Putamen (tissue), 1 donor: Measurements from ENCODE around the gene SSBP3.

Source experiments
- DNase-seq: peaks from one replicate; pipeline ENCODE4 v3.0.0-alpha.2; 2016; ENCODE audit warnings: low spot score

Gene SSBP3

GRCh38 chr1:54302951-54303843, 103.0 kb downstream of the SSBP3 start:
- DNase-seq, result no peak

DNA sequence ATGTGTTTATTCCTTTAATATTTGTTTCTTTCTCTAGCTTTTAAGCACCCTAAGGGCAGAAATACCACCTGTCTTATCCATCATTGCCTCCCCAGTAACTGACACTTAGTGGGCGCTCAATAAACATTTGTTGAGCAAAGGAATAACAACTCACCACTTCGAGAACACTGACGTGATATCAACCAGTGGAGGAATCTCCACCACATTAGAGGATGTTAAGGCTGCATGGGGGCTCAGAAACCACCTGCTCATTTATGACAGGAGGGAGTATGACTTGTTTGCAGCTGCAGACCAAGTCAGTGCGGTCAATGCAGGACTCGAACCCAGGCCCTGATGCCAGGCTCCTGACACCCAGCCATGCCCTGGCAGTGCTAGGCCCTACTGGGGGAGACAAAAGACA, 103.6 kb downstream of the SSBP3 start:
- no peak for DNase-seq

DNA sequence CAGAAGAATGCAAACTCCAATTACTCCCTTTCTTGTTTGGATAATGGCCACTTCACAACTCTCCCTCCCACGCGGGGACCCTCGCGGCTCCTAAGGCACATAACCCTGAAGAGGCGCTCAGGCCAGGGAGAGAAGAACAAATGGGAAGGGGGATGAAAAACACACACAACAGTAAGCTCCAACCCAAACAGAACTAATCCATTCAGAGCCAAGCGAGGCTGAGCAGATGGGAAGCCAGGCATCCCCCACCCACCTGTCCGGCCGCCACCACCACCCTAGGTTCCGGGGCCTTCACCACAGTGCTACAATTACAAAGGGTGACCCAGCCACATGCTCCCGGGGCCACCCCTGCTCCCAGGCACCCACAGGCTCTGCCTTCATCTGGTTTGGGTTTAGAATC, 104.7 kb downstream of the SSBP3 start:
- no peak for DNase-seq

DNA sequence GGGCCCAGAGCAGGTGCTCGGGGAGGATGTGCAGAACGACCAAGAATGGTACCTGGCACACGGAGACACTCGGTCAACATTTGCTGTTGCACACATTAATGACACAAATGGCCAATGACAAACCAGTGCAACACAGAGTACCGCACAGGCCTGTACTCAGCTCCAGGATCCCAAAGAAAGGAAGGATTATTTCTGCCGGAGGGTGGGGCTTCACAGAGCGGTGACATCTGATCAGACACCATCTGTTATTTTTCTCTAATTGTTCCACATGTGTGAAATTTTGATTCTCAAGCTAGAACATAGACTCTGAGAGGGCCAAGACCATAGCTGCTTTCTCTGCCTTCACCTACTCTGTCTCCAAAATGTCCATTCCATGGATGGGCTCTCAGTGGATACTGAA, 105.8 kb downstream of the SSBP3 start:
- DNase-seq, result no peak

DNA sequence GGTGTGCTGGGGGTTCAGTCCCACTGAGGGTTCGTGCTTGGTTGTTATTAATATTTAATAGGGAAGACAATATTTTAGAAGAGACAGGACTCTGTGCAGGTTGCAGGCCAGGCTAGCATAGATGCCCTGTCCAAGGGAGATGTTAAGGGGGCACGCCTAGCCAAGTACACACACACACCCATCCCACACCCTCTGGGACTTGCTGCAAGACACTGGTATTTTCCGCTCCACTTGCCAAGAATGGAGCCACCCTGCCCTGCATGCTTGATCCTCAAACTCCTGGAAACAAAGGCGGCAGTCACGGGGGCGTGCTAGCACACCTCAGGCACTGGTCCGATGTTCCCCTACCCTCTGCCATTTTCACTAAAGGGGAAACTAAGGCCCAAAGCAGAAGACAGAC, 107.2 kb downstream of the SSBP3 start:
- DNase-seq, result no peak

DNA sequence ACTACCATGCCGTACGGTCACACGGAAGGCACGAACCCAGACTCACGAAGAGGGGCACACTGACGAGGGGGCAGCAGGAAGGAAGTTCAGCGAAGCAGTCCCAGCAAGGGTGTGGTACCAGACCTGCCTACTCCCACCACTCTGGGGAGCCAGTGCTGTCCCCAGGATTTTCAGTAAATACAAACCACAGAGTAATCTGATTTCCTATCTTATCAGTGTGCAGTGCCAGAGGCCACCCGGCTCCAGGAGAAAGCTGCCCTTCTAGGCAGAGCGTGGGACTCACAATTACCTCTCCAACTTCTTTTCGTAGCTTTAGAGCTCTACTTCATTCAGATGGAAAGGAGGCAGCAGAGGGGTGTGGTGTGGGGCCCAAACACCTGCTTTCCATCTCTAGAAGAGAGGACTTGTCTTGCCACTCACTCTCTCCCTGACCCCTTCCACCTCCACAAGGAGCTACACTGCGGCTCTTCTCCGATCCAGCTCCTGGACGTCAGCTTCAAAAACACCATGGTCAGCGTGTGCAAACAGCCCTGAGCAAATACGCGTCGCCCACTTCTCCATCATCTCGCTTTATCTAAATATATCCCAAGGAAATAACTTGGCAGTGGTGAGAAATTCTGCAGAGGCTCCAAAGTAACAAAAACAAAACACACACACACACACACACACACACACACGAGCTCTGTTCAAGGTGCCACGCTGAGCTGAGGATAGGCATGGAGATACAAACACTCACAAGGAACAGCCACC, 107.7 kb downstream of the SSBP3 start:
- no peak for DNase-seq

- DNase-seq, result peak; percentile 89
Observed at GRCh38 chr1:54297596-54298283, 108.5 kb downstream of the SSBP3 start.

GRCh38 chr1:54296666-54297065, 109.5 kb downstream of the SSBP3 start:
- DNase-seq, result no peak

- no peak for DNase-seq
Observed at GRCh38 chr1:54294887-54295286, 111.3 kb downstream of the SSBP3 start.

DNA sequence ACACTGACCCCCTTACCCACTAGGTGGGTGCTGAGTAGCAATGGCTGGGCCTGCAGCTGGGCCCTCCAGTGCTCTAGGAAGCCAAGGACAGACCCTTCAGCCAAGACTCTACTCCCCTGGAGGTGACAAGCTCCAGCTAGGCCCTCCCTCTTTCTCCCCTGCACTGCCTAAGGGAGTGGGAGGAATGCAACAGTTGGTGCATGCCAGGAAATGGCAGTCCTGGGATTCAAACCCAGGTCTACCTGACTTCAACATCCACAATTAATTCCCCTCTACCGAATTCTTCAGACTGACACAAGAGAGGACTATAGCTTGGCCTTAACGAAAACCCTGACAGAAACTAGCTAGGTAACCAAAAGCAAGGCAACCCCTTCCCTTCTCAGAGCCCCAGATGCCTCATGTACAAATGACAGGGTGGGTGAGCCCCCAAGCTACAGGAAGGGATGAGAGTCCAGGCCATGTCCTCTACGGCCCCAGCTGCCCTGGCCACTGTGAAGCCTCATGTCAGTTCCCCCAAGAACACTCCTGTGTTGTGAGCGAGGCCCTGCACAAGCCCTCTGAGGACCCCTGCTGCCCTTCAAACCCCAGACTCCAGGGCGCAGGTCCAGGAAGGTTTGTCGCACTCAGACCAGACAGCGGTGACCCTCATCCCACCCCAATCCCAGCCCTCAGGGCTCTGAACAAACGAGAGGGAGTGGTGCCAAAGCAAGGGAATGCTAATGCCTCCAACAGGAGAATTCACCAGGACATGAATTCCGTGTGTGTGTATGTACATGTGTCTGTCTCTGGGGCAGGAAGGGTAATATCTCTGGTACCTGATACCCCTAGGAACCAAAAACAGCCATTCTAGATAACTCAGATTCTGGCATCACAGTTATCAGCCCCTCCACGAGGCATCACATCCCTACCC, 113.9 kb downstream of the SSBP3 start:
- DNase-seq, result no peak

GRCh38 chr1:54291276-54292001, 114.8 kb downstream of the SSBP3 start:
- no peak for DNase-seq

DNA sequence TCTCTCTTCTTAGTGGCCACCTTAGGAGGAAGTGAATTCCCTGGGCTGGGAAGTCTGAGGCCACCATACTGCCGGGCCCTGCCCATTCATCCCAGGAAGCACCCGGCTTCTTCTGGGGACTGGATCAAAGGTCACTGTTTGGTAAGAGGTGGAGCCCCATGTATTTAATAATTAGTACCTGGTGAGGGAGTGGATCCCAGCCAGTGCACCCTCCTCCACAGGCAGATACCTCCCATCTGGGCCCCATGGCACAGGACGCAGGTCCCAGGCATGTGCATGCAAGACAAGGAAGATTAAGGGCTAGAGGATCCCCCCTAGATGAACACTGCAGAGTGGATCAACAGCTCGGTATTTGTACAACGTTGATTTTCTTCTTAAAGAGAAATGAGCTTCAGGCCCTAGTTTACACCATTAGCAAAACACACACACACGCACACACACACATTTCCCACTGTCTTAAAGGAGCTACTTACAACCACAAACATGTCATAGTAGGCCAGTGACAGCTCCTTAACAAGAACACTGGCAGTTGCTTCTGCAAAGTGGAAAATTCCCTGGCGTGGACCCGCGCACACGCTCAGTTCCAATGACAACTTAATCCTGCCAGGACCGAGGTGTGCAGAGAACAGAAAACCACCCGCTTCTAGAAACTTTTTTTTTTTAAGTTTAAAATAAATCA, 115.5 kb downstream of the SSBP3 start:
- no peak for DNase-seq

DNA sequence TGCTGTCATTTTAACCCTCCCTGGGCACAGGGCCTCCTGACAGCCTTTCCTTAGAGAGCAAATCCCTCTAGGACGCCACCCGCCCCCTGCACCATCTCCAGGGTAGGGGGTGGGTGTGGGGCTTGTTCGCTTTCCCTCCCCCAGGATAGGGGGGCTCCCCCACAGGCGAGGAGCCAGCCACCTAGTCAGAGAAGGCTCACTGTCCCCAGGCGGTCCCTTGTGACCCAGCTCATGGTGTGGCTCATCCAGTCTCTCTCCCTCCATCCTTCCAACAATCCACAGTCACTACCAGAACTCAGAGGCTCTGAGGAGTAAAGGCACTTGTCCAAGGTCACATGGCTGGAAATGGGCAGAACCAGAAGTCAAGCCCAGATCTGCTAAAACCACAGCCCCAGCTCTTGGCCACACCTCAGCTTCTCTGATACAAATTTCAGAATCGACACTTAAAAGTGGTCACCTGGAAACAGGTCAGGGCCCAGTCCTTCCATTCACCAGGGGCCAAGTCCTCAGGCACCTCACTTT, 116.4 kb downstream of the SSBP3 start:
- no peak for DNase-seq

GRCh38 chr1:54287801-54288211, 118.4 kb downstream of the SSBP3 start:
- DNase-seq, result no peak

DNA sequence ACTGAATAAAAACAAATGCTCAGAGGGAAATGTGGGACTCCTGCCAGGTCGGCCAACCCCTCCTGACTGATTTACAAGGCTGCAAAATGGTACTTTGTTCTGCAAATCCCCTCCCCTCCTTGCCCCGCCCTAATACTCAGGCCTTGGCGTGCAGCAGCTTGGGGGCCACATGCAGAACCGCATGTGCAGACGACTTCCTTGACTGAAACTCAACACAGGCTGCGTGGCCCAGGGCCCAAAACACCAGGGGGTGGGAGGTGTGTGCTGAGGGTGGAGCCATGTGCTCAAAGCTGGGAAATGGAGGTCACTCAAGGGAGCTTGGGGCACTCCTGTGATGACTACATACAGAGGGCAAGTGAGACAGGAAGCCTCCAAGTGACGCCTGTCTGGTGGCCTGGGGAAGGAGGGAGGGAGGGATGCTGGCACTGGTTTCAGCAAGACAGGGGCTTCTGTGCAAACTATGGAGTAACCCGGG, 119.0 kb downstream of the SSBP3 start:
- no peak for DNase-seq

- DNase-seq, result no peak
Observed at GRCh38 chr1:54285815-54286345, 120.3 kb downstream of the SSBP3 start.

- DNase-seq, result no peak
Observed at GRCh38 chr1:54284781-54285529, 121.2 kb downstream of the SSBP3 start.

GRCh38 chr1:54283635-54284385, 122.4 kb downstream of the SSBP3 start:
- no peak for DNase-seq
